ENCODE measurements around the gene EVI5L.
A peak's percentile ranks its signal among the peaks of the same experiment; 100 is the strongest.

The EVI5L gene

DNA sequence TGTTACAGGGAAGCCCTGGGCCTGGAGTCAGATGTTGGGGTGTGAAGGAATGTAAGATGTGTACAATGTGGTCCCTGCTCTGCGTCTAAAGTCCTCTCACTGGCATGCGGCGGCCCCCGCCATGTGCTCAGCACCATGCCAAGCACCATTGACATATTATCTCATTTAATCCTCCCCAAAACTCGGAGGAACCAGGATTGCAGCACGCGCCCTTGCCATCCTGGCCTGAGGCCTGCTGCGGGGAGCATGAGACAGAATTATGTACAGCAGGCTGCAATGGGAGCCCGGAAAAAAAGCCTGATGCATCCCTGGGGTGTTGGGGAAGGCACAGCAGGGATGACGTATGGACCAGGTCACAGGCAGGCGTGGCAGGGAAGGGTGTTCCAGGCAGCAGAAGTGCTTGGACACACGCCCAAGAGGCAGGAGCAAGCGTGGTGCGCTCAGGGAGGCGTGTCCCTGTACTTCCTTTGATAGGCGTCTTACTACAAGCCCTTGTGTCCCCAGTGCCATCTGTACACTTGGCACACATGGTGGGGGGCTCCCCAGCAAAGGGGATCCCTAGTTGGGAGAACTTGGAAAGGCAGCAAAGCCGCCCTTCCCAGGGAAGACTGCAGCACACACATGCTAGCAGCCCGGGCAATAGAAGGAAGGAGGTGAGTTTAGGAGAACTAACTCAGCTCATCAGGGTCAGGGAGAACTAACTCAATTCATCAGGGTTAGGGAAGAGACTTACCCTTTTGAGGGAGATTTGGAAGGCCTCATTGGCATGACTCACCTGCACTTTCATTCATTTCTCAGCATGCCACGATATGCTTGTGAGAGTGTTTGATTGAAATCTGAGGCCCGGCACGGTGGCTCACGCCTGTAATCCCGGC, 3.4 kb downstream of the EVI5L start:
- H3K4me3 ChIP-seq (ENCODE audit: low read length), result no peak overlapping the region
- TF ChIP-seq, protein P1, sequence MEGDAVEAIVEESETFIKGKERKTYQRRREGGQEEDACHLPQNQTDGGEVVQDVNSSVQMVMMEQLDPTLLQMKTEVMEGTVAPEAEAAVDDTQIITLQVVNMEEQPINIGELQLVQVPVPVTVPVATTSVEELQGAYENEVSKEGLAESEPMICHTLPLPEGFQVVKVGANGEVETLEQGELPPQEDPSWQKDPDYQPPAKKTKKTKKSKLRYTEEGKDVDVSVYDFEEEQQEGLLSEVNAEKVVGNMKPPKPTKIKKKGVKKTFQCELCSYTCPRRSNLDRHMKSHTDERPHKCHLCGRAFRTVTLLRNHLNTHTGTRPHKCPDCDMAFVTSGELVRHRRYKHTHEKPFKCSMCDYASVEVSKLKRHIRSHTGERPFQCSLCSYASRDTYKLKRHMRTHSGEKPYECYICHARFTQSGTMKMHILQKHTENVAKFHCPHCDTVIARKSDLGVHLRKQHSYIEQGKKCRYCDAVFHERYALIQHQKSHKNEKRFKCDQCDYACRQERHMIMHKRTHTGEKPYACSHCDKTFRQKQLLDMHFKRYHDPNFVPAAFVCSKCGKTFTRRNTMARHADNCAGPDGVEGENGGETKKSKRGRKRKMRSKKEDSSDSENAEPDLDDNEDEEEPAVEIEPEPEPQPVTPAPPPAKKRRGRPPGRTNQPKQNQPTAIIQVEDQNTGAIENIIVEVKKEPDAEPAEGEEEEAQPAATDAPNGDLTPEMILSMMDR (conservative IDR thresholded peaks at IDR 0.05; ENCODE audit: low read length), result no peak
- peak; percentile 77 for DNase-seq (ENCODE audit: low read depth)

DNA sequence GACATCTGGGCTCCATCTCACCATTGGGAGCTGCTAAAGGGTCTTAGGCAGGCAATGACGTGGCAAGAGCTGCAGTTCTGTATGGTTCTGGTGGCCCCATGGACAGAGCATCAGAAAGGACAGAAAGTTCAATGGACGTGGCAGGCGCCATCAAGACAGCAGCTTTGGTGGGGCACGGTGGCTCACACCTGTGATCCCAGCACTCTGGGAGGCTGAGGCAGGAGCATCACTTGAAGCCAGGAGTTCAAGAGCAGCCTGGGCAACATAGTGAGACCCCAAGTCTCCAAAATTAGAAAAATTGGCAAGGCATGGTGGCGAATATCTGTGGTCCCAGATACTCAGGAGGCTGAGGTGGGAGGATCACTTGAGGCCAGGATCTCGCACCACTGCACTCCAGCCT, 9.5 kb downstream of the EVI5L start:
- no peak overlapping the region for H3K4me3 ChIP-seq (ENCODE audit: low read length)
- TF ChIP-seq, protein P1 (conservative IDR thresholded peaks at IDR 0.05; ENCODE audit: low read length), result no peak
- no peak for DNase-seq (ENCODE audit: low read depth)

DNA sequence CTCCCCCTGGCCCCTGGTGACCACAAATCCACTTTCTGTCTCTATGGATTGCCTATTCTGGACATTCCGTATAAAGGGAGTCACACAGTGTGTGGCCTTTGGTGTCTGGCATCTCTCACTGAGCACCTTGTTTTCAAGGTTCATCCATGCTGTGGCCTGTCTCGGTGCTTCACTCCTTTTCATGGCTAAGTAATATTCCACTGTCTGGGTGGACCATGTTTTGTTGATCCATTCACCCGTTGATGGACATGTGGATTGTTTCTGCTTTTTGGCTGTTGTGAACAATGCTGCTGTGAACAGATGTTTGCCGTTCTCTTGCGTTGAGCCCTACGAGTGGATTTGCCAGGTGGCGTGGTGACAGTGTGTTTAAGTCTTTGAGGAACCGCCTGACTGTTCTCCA, 10.6 kb downstream of the EVI5L start:
- no peak for DNase-seq (ENCODE audit: low read depth)
- TF ChIP-seq, protein P1 (conservative IDR thresholded peaks at IDR 0.05; ENCODE audit: low read length), result no peak
- H3K4me3 ChIP-seq (ENCODE audit: low read length), result no peak overlapping the region

DNA sequence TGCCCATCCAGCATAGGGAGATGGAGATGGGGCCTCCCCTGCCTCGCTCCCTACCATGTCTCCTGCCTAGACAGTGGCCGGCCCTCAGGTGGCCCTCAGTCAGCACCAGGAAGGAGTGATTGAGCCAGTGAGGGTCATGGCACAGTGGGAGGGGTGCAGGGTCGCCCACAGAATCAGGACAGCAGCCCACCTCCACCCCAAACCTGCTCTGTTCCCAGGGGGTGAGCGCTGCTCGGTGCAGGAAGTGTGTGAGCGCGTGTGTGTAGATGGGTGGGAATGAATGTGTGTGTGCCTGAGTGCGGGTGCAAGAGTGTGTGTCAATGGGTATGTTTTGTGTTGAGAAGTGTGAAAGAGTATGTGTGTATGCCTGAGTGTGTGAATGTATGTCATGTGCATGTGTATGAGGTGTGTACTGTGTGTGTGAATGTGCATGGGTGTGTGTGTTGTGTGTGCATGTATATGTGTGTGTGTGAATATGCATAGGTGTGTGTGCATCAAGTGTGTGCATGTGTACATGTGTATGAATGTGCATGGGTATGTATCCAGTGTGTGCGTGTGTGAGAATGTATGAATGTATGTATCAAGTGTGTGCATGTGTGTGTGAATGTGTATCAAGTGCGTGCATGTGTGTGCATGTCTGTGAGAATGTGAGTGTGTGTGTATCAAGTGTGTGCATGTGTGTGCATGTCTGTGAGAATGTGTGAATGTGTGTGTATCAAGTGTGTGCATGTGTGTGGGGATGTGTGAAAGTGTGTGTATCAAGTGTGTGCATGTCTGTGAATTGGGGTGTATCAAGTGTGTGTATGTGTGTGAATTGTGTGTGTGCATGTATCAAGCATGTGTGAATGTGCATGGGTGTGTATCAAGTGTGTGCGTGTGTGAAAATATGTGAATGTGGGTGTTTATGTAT, 12.0 kb downstream of the EVI5L start:
- TF ChIP-seq, protein P1 (conservative IDR thresholded peaks at IDR 0.05; ENCODE audit: low read length), result no peak
- no peak for DNase-seq (ENCODE audit: low read depth)
- no peak overlapping the region for H3K4me3 ChIP-seq (ENCODE audit: low read length)

DNA sequence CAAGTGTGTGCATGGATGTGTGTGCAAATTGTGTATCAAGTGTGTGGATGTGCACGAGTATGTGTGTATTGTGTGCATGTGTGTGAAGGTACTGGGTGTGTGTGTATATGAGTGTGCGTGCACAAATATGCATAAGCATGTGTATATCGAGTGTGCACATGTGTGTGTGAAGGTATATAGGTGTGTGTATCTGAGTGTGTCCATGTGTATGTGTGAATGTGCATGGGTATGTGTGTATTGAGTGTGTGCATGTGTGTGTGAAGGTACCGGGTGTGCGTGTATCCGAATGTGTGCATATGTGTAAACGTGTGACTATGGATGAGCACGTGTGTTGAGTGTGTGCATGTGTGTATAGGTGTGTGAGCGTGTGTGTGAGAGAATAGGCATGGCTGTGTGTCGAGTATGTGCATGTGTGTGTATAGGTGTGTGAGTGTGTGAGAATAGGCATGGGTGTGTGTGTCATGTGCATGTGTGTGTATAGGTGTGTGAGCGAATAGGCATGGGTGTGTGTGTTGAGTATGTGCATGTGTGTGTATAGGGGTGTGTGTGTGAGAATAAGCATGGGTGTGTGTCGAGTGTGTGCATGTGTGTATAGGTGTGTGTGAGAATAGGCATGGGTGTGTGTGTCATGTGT, 12.8 kb downstream of the EVI5L start:
- TF ChIP-seq, protein P1 (conservative IDR thresholded peaks at IDR 0.05; ENCODE audit: low read length), result no peak
- H3K4me3 ChIP-seq (ENCODE audit: low read length), result no peak overlapping the region
- no peak for DNase-seq (ENCODE audit: low read depth)

DNA sequence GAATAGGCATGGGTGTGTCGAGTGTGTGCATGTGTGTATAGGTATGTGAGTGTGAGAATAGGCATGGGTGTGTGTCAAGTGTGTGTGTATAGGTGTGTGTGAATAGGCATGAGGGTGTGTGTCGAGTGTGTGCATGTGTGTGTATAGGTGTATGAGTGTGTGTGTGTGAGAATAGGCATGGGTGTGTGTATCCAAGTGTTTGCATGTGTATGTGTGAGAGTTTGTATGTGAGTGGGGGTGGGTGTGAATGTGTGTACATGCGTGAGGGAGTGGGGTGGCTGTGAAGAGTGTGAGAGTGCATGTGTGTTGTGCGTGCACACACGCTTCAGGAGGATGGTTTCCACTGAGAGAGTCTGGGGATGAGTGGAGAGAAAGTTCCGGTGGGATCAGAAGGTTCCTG, 13.5 kb downstream of the EVI5L start:
- TF ChIP-seq, protein P1 (conservative IDR thresholded peaks at IDR 0.05; ENCODE audit: low read length), result no peak
- DNase-seq (ENCODE audit: low read depth), result no peak
- no peak overlapping the region for H3K4me3 ChIP-seq (ENCODE audit: low read length)
